Measurements from ENCODE around the gene ALKAL2. TPM values are rescaled to one million over a fixed set of nuclear protein-coding genes. Genes with fewer than 3 reads are reported as not detected.

ALKAL2 gene
- total and polyA plus RNA-seq, 2 of the 13 experiments (the other 11 are each of a cell fraction or from before 2014, with no cell fraction given) = 0.22 to 1.7 TPM

DNA sequence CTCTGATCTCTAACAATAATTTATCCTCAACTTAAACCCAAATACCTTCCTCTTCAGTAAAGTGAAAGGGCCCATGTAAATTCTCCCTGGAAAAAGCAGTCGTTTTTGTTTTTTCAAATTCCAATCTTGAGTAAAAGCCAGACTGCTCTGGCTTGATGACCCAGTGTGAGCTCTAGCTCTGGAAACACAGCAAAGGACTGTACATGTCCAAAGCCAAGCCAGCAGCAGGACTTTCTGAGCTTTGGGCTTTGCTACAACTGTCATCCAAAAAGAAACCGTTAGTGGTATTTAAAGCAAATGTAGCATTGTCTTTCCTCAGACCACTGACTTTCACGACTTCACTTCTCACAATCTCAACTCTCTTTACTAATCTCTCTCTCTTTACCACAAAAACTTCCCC, 49.5 kb downstream of the ALKAL2 start:
- WGBS (ENCODE audit: low lambda C conversion rate) = 72% methylated on average over 3 of the region's 3 CpGs
- CTCF ChIA-PET (ENCODE audit: low intra/inter-chr PET ratio, low total read pairs) = no interaction called here
- no peak for FAIRE-seq

More for the DNA sequence above, 49.5 kb downstream of the ALKAL2 start:
- H3K27me3 ChIP-seq (ENCODE audit: control insufficient read depth in 1 of 2, insufficient read depth in 2 of 2, low read length in 2 of 2) = no peaks in the 10 kb centered on the region
- H3K9ac ChIP-seq (ENCODE audit: insufficient read depth, low read depth, low read length) = no peak overlapping the region
- H3K36me3 ChIP-seq (replicated peaks in 1 of 2; ENCODE audit: control insufficient read depth in 1 of 2, insufficient read depth in 2 of 2, low read length in 2 of 2) = peaks cover 0 to 11% of the 10 kb centered on the region in 2 experiments; a peak in 1 of 5 replicates
- H3K4me2 ChIP-seq (ENCODE audit: low read depth, low read length) = no peak overlapping the region
- no peaks in the 10 kb centered on the region for H3K79me2 ChIP-seq (ENCODE audit: insufficient read depth, low read length)
- in situ Hi-C loops (cut with HindIII; ENCODE audit: extremely low pct_ligation_motif_present, low pct_unique_long_range_greater_than_20kb) (no loop called here), intact Hi-C loops (cut with micrococcal nuclease; ENCODE audit: unreplicated experiment) (no loop called here)
- DNase-seq (ENCODE audit: low spot score) (no peak), ATAC-seq (no peak)
- H3K9me3 ChIP-seq (ENCODE audit: low read length) = no peaks in the 10 kb centered on the region
- peaks cover 24% of the 10 kb centered on the region for H3K4me1 ChIP-seq (ENCODE audit: insufficient read depth, low read length)
- TF ChIP-seq ZBTB7A (CRISPR knock-in tag; IDR thresholded peaks at IDR 0.05) (no peak), ZNF747 (CRISPR knock-in tag; IDR thresholded peaks at IDR 0.05; ENCODE audit: borderline replicate concordance) (no peak), ATF7-NPFF (CRISPR knock-in tag; IDR thresholded peaks at IDR 0.05; ENCODE audit: low read depth) (no peak), ARID2 (CRISPR knock-in tag; IDR thresholded peaks at IDR 0.05; ENCODE audit: borderline replicate concordance) (no peak), IKZF1 (IDR thresholded peaks at IDR 0.05) (no peak), ZFP37 (CRISPR knock-in tag; IDR thresholded peaks at IDR 0.05; ENCODE audit: borderline replicate concordance) (no peak), SOX13 (IDR thresholded peaks at IDR 0.05) (no peak), SOX13 (CRISPR knock-in tag; conservative IDR thresholded peaks at IDR 0.05 in 1 of 2, IDR thresholded peaks at IDR 0.05 in 1 of 2) (no peak), DMAP1 (CRISPR knock-in tag; IDR thresholded peaks at IDR 0.05) (no peak), ZSCAN12 (CRISPR knock-in tag; IDR thresholded peaks at IDR 0.05) (no peak), ZNF724P (CRISPR knock-in tag; IDR thresholded peaks at IDR 0.05; ENCODE audit: borderline replicate concordance) (no peak), HMG20B (CRISPR knock-in tag; conservative IDR thresholded peaks at IDR 0.05) (no peak), ZNF407 (CRISPR knock-in tag; IDR thresholded peaks at IDR 0.05; ENCODE audit: not compliant biosample characterization) (no peak), MTA1 (CRISPR knock-in tag; IDR thresholded peaks at IDR 0.05; ENCODE audit: borderline replicate concordance) (no peak)
- TF ChIP-seq, protein P1, sequence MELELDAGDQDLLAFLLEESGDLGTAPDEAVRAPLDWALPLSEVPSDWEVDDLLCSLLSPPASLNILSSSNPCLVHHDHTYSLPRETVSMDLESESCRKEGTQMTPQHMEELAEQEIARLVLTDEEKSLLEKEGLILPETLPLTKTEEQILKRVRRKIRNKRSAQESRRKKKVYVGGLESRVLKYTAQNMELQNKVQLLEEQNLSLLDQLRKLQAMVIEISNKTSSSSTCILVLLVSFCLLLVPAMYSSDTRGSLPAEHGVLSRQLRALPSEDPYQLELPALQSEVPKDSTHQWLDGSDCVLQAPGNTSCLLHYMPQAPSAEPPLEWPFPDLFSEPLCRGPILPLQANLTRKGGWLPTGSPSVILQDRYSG (CRISPR knock-in tag; IDR thresholded peaks at IDR 0.05) = no peak
- H3K27ac ChIP-seq (ENCODE audit: extremely low read length, insufficient read depth, low read length) = no peak overlapping the region
- H2AFZ ChIP-seq (ENCODE audit: low read length) = no peak overlapping the region
- no TSS peak for BruUV-seq (replicated peaks)
- H3K4me3 ChIP-seq (replicated peaks in 1 of 3; ENCODE audit: insufficient read depth in 1 of 3, low read depth in 2 of 3, low read length in 3 of 3) = no peak overlapping the region
- no peaks in the 10 kb centered on the region for H4K20me1 ChIP-seq (ENCODE audit: insufficient read depth, low read length)
- POLR2A ChIA-PET = no interaction called here

Data from HepG2 (cell line).